ENCODE measurements around the gene ABHD17C.

Gene ABHD17C

GRCh38 chr15:80743189-80743833 is 48.2 kb downstream of the ABHD17C start:
- Histone ChIP-seq H3K36me3 (ENCODE audit: control insufficient read depth, insufficient read depth, low read length) (no peaks in the 10 kb centered on the region), H3K4me3 (replicated peaks; ENCODE audit: low read depth, low read length) (no peak overlapping the region), H3K27me3 (replicated peaks; ENCODE audit: control insufficient read depth, insufficient read depth, low read length) (no peaks in the 10 kb centered on the region)
- DNase-seq (ENCODE audit: extremely low read depth, insufficient read length) = no peak
- TF ChIP-seq CTCF (IDR thresholded peaks at IDR 0.05; ENCODE audit: insufficient read depth, low read length, poor library complexity, severe bottlenecking) = no peak

- Histone ChIP-seq H3K27me3 (replicated peaks; ENCODE audit: control insufficient read depth, insufficient read depth, low read length) (no peaks in the 10 kb centered on the region), H3K36me3 (ENCODE audit: control insufficient read depth, insufficient read depth, low read length) (no peaks in the 10 kb centered on the region), H3K4me3 (replicated peaks; ENCODE audit: low read depth, low read length) (no peak overlapping the region)
- no peak for TF ChIP-seq CTCF (IDR thresholded peaks at IDR 0.05; ENCODE audit: insufficient read depth, low read length, poor library complexity, severe bottlenecking)
- DNase-seq (ENCODE audit: extremely low read depth, insufficient read length) = no peak
Measured at GRCh38 chr15:80744415-80744814, 49.3 kb downstream of the ABHD17C start.

- TF ChIP-seq CTCF (IDR thresholded peaks at IDR 0.05; ENCODE audit: insufficient read depth, low read length, poor library complexity, severe bottlenecking) = no peak
- no peak for DNase-seq (ENCODE audit: extremely low read depth, insufficient read length)
- H3K36me3 ChIP-seq (ENCODE audit: control insufficient read depth, insufficient read depth, low read length) = no peaks in the 10 kb centered on the region
- H3K27me3 ChIP-seq (replicated peaks; ENCODE audit: control insufficient read depth, insufficient read depth, low read length) = no peaks in the 10 kb centered on the region
- no peak overlapping the region for H3K4me3 ChIP-seq (replicated peaks; ENCODE audit: low read depth, low read length)
Measured at GRCh38 chr15:80744826-80745225, 49.7 kb downstream of the ABHD17C start.

- no peak for TF ChIP-seq CTCF (IDR thresholded peaks at IDR 0.05; ENCODE audit: insufficient read depth, low read length, poor library complexity, severe bottlenecking)
- no peaks in the 10 kb centered on the region for H3K27me3 ChIP-seq (replicated peaks; ENCODE audit: control insufficient read depth, insufficient read depth, low read length)
- no peak overlapping the region for H3K4me3 ChIP-seq (replicated peaks; ENCODE audit: low read depth, low read length)
- H3K36me3 ChIP-seq (ENCODE audit: control insufficient read depth, insufficient read depth, low read length) = no peaks in the 10 kb centered on the region
- DNase-seq (ENCODE audit: extremely low read depth, insufficient read length) = no peak
Measured at GRCh38 chr15:80745888-80746287, 50.8 kb downstream of the ABHD17C start.

- Histone ChIP-seq H3K4me3 (replicated peaks; ENCODE audit: low read depth, low read length) (no peak overlapping the region), H3K27me3 (replicated peaks; ENCODE audit: control insufficient read depth, insufficient read depth, low read length) (no peaks in the 10 kb centered on the region), H3K36me3 (ENCODE audit: control insufficient read depth, insufficient read depth, low read length) (no peaks in the 10 kb centered on the region)
- TF ChIP-seq CTCF (IDR thresholded peaks at IDR 0.05; ENCODE audit: insufficient read depth, low read length, poor library complexity, severe bottlenecking) = no peak
- DNase-seq (ENCODE audit: extremely low read depth, insufficient read length) = no peak
Measured at GRCh38 chr15:80747317-80748053, 52.4 kb downstream of the ABHD17C start.
